Measurements from ENCODE around the gene ZMYND11.

GRCh38 chr10:244227-244626 lies 109.0 kb downstream of the ZMYND11 start:
- no peak for TF ChIP-seq CTCF (IDR thresholded peaks at IDR 0.05)
- TF ChIP-seq KDM5A (IDR thresholded peaks at IDR 0.05) = no peak

Data from A549 (cell line).